Activated T-cell treated with anti-CD3 and anti-CD28 coated beads for 24 hours (primary cell): ENCODE results near the gene BCAR1.
A peak's percentile ranks its signal among the peaks of the same experiment; 100 is the strongest.
"Not testable (repeated sequence)": the region's sequence is repeated elsewhere in the genome, so short reads cannot be mapped to it uniquely, and the experiment has no call there.

ENCODE experiments used
- DNase-seq: peaks from one replicate; pipeline ENCODE4 v3.0.0-alpha.2; 2020; ENCODE audit warnings: low read depth

The BCAR1 gene, protein sequence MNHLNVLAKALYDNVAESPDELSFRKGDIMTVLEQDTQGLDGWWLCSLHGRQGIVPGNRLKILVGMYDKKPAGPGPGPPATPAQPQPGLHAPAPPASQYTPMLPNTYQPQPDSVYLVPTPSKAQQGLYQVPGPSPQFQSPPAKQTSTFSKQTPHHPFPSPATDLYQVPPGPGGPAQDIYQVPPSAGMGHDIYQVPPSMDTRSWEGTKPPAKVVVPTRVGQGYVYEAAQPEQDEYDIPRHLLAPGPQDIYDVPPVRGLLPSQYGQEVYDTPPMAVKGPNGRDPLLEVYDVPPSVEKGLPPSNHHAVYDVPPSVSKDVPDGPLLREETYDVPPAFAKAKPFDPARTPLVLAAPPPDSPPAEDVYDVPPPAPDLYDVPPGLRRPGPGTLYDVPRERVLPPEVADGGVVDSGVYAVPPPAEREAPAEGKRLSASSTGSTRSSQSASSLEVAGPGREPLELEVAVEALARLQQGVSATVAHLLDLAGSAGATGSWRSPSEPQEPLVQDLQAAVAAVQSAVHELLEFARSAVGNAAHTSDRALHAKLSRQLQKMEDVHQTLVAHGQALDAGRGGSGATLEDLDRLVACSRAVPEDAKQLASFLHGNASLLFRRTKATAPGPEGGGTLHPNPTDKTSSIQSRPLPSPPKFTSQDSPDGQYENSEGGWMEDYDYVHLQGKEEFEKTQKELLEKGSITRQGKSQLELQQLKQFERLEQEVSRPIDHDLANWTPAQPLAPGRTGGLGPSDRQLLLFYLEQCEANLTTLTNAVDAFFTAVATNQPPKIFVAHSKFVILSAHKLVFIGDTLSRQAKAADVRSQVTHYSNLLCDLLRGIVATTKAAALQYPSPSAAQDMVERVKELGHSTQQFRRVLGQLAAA

DNA sequence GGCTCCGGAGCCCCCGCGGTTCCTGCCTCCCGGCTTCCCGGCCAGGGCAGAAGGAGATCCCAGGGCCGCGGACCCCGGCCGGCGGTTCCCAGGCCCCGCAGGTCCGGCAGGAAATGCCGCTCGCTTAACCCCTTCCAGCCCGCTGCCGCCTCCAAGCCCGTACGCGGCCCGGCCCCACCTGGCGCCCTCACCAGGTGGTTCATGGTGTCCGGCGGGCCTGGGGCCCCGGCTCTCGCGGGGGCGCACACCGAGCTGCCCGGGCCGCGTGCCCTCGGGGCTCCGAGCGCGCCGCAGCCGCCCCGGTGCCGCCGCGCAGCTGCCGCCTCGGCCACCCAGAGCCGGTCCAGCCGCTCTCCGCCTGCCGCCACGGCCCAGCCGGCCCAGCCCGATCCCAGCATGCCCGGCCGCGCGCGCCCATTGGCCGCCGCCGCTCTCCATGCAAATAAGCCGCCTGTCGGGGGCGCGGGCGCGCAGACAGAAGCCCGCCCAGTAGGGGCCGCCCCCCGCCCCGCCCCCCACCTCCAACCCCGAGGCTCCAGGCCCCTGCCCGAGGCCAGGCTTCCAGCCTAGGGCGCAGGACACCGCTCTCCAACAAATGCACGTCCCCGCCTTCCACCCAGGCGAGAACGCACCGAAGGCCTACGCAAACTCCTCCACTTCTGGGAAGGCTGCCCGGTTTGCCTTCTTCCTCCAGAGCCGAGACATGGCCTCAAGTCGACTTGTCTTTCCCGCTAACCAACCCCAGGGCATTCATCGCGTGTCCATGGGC lies at the start of gene BCAR1:
TSS of gene BCAR1 (minus strand) at position 345 of the 769 bp plus-strand sequence. CDS start at position 203, 142 bp downstream.
- no peak for DNase-seq

DNA sequence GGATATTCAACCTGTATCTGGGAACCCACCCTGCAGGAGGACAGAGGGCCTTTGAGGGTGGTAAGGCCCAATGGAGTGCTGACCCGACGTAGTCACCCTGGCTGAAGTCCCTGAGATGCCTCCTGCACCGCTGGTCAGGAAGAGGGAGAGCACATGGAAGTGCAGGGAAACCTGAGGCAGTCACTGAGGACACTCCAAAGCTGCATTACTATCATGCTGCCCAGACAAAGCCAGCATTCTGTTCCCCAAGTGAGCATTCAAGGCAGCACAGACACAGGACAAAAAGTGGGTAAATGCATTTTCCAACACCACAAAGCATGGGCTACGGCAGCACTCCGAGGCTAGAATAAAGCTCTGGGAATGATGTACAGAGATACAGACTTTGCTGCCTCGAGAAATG lies 46.8 kb upstream of the BCAR1 start:
- DNase-seq, result no peak

DNA sequence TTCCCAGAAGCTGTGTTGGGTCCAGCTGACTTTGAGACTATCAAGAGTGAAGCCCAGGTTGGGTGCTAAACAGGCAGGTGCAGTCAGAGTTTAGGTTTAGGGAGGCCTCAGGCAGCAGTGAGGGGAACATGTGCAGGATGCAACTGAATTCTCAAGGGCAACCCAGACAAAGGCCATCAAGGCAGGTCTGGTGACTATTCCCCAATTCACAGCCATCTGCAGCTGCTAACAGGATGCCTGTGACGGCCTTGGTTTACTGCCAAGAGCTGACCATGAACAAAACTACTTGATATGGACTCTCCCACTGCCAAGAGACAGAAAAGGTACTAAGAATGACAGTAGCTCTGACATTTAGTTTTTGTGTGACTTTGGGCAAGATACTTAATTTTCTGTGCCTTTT lies 45.2 kb upstream of the BCAR1 start:
- DNase-seq, result no peak

DNA sequence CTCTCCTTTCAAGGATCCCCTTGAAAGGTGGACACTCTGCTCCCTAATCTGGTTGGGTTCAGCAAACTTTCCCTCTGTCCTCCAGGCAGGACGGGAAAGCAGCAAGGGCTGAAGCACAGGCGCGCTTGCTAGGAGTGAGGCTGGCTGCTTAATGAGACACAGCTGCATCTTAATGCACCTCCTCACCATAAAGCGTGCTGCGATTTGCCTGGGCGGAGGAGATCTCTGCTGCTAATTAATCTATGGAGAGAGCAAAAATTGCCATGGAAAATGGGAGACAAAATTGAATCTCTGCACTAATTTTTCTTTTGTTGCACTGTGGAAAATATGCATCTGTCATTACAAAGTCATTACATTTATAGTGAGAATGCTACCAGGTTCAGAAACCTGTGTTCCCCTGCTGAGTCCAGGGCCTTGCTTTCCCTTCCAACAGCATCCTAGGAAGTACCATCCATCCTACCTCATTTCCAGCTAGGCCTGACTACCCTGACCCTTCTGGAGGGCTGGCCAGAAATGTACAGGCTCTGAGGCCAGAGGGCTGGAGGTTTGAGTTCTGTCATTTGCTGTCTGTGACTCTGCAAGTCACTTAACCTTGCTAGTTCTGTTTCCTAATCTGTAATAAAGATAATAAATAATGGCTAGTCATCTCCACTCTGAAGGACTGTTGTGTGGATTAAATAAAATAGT lies 43.5 kb upstream of the BCAR1 start:
- DNase-seq, result no peak

DNA sequence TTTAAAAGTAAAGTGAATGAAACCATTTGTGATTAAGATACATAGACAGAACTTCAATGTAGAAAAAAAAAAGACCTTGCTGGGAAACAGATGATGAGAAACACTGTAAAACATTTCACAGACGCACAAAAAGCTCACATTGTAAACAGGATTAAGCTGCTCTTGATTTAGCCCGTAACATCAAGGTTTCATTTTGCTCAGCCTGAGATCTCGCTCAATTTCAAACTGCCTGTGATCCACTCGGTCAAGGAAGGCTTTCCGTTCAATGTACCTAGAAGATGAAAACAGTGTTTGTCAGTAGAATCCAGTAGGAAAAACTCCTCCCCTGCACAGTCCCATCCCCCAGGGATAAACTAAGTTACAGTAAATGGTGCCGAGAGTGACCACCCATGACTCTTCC lies 42.3 kb upstream of the BCAR1 start:
- DNase-seq, result no peak

DNA sequence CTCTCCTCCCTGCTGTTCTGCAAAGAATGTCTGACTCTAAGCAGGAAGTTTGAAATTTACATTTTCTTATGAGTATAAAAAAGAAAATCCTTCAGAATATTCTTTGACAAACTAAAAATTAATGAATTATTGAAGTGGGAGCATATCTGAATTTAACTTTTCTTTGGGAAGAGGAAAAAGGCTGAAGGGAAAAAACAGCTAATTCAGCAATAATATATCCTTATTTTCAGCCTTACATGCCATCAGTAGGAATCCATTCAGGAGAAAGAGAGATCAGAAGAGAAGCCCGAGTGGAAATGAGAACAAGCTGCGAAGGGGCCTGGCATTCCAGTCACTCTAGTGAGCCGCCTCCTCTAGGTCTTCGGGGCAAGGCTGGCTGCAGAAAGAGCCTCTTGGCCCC lies 41.7 kb upstream of the BCAR1 start:
- no peak for DNase-seq

DNA sequence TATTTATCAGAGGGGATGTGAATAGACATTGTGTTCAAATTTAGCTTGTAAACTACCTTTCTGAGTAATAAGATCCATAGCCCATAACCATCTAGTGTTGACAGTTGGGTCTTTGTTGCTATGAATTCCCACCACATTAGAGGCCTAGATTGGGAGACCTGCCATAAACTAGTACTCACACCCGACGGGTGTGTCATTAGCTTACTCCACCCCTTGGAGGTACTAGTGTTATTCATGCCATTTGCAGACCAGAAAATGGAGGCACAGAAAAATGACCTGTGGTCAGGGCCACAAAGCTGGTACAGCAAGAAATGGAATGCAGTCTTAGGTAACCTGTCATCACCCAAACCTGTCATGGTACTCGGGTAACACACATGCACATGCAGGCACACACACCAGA lies 41.3 kb upstream of the BCAR1 start:
- DNase-seq, result no peak

DNA sequence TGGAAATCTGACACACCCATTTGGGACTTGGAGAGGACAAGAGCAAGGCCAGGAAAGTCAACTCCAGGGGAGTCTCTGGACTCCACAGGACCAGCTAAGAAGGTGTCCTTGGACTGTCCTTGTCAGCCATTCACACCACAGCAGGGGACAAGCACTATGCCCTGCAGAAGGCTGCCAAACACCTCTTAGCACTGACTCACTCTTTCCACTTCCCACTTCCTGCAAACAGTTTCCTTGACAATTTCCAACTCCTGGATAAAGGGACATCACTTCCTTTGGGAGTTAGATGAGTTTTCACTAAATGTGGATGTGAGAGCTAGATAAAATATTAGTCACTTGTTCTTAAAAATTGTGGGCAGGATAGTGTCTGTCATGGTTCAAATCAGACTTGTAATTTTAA lies 37.8 kb upstream of the BCAR1 start:
- no peak for DNase-seq

DNA sequence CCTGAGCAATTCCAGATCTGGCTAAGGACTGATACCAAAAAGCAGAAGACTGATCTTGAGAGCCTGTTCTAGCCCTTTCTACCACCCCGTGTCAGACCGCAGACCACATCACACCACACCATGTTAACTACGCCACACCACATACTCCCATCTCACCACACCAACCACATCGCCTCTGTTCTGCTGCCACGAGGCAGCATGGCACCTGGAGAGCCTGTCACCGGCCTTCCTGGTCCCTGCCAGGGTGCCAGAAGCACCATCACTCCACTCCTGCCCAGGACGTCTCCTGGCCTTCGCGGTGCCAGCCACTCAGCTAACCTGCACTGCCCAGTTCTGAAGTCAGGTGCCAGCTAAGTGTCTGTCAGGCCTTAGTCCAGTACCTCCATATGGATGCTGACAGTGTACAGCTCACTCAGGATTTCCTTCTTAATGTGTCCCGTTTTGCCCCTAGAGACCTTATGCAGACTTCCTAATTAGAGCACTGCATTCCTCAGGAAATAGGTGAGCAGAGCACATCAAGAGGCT lies 37.2 kb upstream of the BCAR1 start:
- peak; percentile 44 for DNase-seq

DNA sequence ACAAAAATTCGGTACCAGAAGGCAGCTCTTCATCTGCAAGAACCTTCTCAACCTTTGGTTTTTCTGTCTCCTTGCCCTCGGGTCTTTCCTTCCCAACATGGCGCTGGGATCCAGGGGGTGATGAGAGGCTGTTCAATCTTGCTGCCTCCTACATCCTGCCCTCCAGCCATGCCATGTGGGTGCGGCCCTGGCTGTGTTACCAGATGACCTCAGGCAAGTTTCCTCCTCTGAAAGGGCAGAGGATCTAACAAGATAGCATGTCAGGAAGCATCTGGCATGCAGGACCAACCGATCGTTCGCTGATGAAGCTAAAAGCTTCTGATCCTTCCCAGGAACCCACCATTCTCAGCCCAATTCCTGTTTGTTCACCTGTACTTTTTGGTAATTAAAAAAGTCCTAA lies 36.8 kb upstream of the BCAR1 start:
- no peak for DNase-seq

DNA sequence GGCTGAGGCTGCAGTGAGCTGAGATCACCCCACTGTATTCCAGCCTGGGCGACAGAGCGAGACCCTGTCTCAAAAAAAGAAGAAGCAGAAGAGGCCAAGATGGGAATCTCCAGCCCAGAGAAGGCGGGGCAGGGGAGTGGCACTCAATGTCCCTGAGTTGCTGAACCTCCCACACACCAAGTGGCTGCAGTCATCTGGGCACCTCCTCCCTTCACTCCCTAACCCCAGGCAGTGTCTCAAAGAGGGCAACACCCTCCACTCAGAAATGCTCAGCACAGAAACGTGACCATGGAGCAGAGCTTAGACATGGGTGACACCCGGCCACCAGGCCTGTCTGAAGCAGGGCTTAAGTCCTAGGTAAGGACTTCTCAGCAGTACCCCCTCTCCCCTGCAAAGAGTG lies 36.3 kb upstream of the BCAR1 start:
- no peak for DNase-seq

DNA sequence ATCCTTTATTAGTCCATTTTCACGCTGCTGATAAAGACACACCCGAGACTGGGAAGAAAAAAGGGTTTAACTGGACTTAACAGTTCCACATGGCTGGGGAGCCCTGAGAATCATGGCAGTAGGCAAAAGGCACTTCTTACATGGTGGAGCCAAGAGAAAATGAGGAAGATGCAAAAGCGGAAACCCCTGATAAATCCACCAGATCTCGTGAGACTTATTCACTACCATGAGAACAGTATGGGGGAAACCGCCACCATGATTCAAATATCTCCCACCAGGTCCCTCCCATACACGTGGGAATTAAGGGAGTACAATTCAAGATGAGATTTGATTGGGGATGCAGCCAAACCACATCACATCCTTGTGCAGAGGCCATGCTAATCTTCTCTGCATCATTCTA lies 35.0 kb upstream of the BCAR1 start:
- no peak for DNase-seq

DNA sequence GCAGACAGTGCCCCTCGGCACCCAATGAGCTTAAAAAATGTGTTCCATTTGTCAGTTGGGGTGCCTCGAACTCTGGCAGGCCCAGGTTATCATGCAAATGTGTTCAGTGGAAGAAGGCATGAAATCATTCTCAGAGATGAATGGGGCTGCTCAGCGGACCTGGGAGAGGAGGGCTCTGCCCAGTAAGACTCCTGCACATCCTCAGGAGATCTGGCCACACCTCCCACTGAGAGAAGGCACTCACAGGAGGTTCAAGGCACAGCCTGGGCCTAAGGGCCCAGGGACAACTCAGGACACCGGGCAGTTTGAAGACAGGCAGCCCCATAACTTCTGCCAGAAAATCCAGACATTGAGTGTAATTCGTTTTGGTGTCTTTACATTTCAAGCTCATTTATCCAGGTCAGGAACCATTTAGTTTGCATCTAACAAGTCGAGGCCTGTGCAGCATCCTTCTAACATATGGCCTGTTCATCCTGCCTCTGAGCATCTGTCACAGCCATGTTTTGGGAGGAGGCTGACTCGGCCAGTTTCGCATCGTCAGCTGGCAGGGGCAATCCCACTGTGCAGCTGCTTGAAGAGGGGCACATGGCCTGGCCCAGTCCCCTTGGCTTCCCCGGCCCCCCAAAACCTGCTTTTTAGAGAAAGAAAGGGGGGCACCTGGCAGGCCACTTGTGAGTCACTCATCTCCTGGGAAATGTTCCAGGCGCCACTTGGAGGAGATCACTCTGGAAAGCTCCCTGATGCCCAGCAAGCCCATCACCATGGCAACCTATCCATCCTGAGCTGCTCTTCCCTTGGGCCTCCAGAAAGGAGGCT lies 31.2 kb upstream of the BCAR1 start:
- DNase-seq, result no peak

DNA sequence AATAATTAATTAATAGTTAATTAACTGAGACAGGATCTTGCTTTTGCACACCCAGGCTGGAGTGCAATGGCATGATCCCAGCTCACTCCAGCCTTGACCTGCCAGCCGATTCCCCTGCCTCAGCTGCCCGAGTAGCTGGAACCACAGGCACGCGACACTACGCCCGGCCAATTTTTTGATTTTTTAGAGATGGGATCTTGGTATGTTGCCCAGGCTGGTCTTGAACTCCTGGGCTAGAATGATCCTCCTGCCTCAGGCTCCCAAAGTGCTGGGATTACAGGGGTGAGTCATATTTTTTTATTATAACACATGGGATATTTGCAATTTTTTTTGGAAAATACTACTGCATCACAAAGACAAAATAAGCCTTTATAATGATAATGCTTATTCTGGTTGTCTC lies 30.4 kb upstream of the BCAR1 start:
- no peak for DNase-seq

DNA sequence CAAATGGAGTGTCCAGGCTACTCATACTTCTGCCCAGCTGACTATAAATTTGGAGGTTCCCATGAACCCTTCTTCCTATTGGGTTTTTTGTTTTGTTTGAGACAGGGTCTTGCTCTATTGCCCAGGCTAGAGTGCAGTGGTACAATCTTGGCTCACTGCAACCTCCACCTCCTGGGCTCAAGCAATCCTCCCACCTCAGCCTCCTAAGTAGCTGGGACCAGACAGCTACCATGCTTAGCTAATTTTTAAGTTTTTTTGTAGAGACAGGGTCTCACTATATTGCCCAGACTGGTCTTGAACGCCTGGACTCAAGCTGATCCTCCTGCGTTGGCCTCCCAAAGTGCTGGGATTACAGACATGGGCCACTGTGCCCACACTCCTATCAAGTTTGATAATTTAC lies 29.6 kb upstream of the BCAR1 start:
- DNase-seq, result not testable (repeated sequence)

DNA sequence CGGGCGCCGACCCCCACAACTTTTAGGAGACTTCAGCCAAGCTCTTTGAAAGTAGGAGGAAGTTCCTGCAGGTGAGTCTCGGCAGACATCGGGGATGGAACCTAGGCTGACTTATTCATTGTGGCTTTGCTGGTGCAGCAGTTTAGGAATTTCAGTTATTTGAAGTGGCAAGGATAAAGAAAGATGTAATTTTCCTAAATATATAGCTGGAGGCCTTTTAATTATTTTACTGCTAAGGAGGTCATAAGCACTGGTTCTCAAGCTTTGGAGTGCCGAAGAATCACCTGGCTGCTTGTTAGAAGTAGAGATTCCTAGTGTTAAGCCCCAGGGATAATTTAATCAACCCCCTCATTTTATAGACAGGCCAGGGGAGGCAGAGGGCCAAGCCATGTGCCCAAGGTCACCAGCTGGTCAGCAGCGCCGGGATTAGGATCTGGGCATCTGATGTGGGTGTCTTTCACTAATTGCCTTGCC lies 28.9 kb upstream of the BCAR1 start:
- no peak for DNase-seq

DNA sequence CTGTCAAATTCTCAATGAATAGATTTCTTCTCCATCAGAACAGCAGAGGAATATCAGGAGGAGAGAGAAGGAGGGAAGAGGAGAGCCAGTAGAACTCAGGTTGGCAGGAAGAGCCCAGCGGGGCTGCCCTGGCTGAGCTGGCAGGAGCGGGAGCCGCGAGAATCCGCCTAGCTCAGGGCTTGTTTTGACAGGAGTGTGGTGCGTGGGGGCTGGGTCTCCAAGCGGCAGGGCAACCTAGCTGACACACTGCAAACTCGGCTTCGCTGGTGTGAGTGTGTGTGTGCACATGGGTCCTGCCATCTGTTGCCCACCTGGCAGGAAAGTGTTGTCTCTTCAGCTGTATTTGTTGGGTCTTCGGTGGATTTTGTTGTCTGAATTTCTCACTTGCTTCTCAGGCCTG lies 27.9 kb upstream of the BCAR1 start:
- DNase-seq, result no peak

DNA sequence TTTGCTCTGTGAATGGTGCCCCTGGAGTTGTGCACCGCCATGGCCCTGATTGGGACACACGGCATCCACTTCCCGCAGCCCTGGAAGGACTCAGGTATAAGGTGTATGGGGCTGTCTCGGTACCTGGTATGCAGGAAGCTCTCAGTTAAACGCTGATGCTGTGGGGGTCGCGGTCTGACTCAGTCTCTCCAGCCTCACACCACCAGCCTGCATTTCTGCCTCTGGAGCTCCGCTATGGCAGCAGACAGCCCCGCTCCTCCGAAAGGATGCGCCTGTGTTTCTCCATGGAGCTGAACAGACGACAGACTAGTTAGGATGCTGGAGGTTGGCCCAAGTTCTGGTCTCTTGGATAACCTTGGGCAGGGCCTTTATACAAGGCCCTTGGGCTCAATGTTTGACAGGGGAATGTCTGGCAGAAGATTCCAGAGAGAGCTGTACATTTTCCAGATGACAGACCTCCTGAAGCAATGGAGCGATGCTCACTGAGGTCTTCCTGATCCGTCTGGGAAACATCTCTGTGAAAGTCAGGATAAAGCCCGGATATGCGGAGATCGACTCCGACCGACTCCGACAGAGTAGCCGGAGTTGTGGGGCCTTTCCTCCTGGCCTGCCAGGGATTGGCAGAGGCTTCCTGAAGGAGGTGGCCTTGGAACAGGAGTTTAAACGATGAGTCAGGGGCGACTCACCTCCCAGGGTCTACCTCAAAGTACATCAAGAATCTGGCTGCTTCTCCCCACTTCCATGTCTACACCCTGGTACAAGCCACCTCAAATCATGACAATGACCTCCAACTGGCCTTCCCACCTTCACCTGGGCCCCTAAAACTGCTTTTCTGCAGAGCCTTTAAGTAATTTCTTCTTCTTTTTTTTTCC lies 21.9 kb upstream of the BCAR1 start:
- no peak for DNase-seq

DNA sequence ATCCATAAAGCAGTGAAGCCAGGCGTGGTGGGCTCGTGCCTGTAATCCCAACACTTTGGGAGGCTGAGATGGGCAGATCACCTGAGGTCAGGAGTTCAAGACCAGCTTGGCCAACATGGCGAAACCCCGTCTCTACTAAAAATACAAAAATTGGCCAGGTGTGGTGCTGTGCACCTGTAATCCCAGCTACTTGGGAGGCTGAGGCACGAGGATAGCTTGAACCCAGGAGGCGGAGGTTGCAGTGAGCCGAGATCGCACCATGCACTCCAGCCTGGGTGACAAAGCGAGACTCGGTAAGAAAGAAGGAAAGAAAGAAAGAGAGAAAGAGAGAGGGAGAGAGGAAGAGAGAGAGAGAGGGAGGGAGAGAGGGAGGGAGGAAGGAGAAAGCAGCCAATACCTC lies 21.2 kb upstream of the BCAR1 start:
- not testable (repeated sequence) for DNase-seq

DNA sequence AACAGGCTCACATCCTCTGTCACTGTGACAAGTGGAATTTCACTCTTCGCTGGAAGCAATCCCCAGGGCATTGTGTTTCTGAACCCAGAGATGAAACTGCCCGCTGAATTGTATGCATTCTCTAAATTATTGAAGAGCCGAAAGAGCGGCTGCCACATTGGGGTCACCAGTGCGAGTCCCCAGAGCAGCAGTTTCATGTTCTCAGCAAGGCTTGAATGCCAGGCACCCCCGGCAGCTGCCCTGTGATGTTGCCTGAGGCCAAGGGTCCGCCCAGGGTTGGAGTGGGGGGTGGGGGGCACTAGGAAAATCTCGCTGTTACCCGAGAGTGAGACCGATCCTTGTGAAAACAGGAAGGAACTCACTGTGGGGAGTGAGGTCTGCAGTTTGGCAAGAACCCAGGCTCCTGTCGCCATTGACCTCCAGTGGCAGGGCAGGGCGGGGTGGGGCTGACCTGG lies 20.7 kb upstream of the BCAR1 start:
- DNase-seq, result no peak
